Activated CD8-positive, alpha-beta T cell treated with anti-CD3 and anti-CD28 coated beads, Interleukin-2, amount 10 ng/mL, durations not matched to agents 7 days and 5 days (primary cell): ENCODE data around the gene CTSD. TPM values are rescaled to one million over a fixed set of nuclear protein-coding genes. Genes with fewer than 3 reads are reported as not detected.

Experiments used
- ATAC-seq: fragments of 150-1000 bp; cut with Tn5 transposase; one replicate; pipeline ENCODE4 v1.10.0; 2021; ENCODE audit warnings: moderate library complexity
- CTCF ChIA-PET: fragments of 350-600 bp; sonication (Branson Sonifier 250); formaldehyde crosslinking; loops from one replicate; lab custom pipeline; 2021; ENCODE audit warnings: antibody characterized with exemption; lab: Charles Lee
- POLR2A ChIA-PET: fragments of 350-600 bp; sonication (Branson Sonifier 250); formaldehyde crosslinking; loops from one replicate; lab custom pipeline; 2021; ENCODE audit warnings: antibody characterized with exemption; lab: Charles Lee
- DNase-seq: peaks from one replicate; pipeline ENCODE4 v3.0.0-alpha.2; 2020
- H3K27ac Mint-ChIP-seq: one replicate; pipeline ENCODE4 v1.8.0; 2021; ENCODE audit warnings: mild to moderate bottlenecking, mixed read lengths
- H3K27me3 Mint-ChIP-seq: one replicate; pipeline ENCODE4 v1.8.0; 2021; ENCODE audit warnings: low read depth, mixed read lengths
- H3K36me3 Mint-ChIP-seq: one replicate; pipeline ENCODE4 v1.8.0; 2021; ENCODE audit warnings: low read depth, mixed read lengths
- H3K4me1 Mint-ChIP-seq: one replicate; pipeline ENCODE4 v1.8.0; 2021; ENCODE audit warnings: low read depth, mixed read lengths
- H3K4me3 Mint-ChIP-seq: one replicate; pipeline ENCODE4 v1.8.0; 2021; ENCODE audit warnings: mild to moderate bottlenecking, mixed read lengths
- H3K9me3 Mint-ChIP-seq: one replicate; pipeline ENCODE4 v1.8.0; 2022; ENCODE audit warnings: mixed read lengths; ENCODE audit not compliant: insufficient read depth
- total RNA-seq, 2 experiments: library from RNA; stranded (reverse); gene quantifications; one replicate each; pipeline ENCODE4 v1.2.3, GENCODE V29; 2021

Gene CTSD
- total RNA-seq, 2 experiments from 2014 or later: 153 to 172 TPM

DNA sequence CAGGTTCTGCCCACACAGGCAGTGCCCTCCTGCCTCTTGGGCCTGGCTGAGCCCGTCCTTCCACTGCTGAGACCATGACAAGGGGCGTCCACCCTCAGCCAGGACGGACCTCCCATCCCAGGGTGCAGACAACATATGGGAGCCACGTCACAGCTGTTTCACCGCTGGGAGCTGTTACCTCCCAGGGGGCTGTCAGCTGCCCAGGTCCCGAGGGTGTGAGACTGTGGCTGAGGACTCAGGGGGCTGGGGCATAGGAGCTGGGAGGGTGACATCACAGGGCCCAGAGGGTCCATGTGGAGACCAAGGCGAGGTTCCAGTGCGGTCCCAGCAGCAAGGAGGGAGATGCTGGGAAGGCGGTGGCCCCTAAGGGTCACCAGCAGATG is 17.9 kb upstream of the CTSD start:
- Mint-ChIP-seq H3K36me3 (no peaks in the 10 kb centered on the region), H3K4me1 (peaks cover 10% of the 10 kb centered on the region), H3K9me3 (no peaks in the 10 kb centered on the region), H3K27me3 (peaks cover 5% of the 10 kb centered on the region), H3K27ac (no peak overlapping the region), H3K4me3 (no peak overlapping the region)
- ATAC-seq: no peak
- no peak for DNase-seq
- CTCF ChIA-PET: no interaction called here
- POLR2A ChIA-PET: no interaction called here

DNA sequence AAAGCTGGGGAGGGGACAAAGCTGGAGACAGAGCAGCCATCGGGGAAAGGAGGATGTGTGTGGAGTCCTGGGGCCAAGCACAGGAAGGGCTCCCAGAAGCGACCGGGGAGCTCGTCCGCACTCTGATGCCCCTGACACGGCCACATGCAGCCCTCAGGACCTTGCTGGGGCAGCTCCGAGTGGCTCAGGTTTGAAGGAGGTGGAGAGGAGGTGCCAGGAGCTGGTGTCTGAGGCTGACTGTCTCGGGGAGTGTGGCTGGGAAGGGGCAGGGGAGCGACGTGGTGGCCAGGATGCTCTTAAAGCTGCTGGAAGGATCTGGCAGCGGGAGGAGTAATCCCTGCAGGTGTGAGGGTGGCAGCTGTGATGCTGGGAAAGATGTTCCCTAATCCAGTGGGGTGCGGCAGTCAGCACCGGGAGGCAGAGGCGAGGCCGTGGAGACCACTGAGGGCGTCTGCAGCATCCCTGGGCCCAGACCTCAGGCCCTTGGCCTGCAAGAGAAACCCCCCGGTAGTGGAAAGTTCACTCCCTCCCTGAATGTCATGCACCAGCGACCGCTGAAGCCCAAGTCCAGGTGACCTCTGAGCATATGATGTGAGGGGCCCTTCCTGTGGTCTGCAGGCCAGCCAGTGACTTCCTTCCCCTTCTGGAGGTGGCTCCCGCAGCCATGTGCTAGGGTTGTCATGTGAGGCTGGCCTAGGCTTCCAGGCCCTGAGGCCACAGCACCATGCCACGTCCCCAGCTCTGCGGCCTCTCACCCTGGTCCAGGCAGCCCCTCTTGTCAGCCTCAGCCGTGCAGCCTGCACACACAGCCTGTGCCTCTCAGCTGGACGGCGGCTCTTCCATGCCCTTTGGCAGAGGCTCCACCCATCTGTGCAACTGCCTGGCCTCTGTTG is 17.2 kb upstream of the CTSD start:
- DNase-seq (no peak), ATAC-seq (no peak)
- Mint-ChIP-seq H3K27me3 (peaks cover 4% of the 10 kb centered on the region), H3K4me3 (no peak overlapping the region), H3K27ac (no peak overlapping the region), H3K36me3 (no peaks in the 10 kb centered on the region), H3K4me1 (peaks cover 10% of the 10 kb centered on the region), H3K9me3 (no peaks in the 10 kb centered on the region)
- CTCF ChIA-PET: no interaction called here
- POLR2A ChIA-PET: no interaction called here

DNA sequence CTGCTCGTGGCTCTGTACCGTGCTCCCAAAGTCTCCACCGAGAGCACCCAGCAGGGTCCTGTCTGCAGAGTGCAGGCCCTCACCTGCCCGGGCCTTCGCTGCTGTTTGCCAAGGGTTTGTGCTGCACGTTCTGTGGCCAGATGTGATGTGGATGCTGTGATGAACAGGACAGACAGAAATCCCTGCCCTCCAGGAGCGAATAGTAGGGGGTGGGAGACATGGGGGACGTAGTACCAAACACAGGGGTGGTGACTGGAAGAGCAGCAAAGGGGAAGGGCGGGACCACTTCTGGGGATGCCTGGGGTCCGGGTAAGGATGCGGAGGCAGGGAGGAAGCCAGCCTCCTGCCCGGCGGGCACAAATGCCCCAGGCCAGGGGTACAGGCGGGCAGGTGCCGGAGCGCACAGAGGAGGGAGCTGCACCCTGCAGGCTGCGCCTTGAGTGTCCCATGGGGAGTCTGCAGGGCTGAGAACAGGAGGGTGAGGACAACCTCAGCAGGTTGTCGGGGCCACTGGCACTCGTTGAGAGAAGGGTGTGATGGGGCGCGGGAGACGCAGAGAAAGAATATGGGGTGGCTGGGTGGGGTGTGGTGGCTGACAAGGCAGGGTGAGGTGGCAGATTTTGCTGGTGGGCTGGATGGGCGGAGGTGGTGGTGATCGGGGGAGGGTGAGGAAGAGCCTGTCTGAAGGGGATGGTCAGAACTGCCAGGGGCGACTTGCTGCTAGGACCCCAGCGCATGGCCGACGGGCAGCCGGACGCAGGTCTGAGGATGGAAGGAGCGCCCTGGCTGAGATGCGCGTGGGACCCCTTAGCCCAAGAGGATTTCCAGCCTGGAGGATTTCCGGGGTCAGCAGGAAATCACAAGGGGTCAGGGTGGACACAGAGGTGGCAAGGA is 16.3 kb upstream of the CTSD start:
- ChIA-PET CTCF (no interaction called here), POLR2A (no interaction called here)
- H3K36me3 Mint-ChIP-seq: no peaks in the 10 kb centered on the region
- peaks cover 10% of the 10 kb centered on the region for H3K4me1 Mint-ChIP-seq
- H3K9me3 Mint-ChIP-seq: no peaks in the 10 kb centered on the region
- DNase-seq (no peak), ATAC-seq (no peak)
- H3K4me3 Mint-ChIP-seq: no peak overlapping the region
- peaks cover 4% of the 10 kb centered on the region for H3K27me3 Mint-ChIP-seq
- H3K27ac Mint-ChIP-seq: no peak overlapping the region

- no peaks in the 10 kb centered on the region for H3K9me3 Mint-ChIP-seq
- H3K27me3 Mint-ChIP-seq: peaks cover 8% of the 10 kb centered on the region
- DNase-seq: no peak
- CTCF ChIA-PET: no interaction called here
- H3K4me3 Mint-ChIP-seq: no peak overlapping the region
- peaks cover 10% of the 10 kb centered on the region for H3K4me1 Mint-ChIP-seq
- no peak overlapping the region for H3K27ac Mint-ChIP-seq
- no peak for ATAC-seq
- POLR2A ChIA-PET: interaction anchor here (0.9 kb wide), 1 partner anchor 30 kb away, joined by 3 read pairs; no protein-coding TSS in a partner anchor
- H3K36me3 Mint-ChIP-seq: no peaks in the 10 kb centered on the region
These were observed 15.5 kb upstream of the CTSD start for GRCh38 chr11:1779034-1779805.

DNA sequence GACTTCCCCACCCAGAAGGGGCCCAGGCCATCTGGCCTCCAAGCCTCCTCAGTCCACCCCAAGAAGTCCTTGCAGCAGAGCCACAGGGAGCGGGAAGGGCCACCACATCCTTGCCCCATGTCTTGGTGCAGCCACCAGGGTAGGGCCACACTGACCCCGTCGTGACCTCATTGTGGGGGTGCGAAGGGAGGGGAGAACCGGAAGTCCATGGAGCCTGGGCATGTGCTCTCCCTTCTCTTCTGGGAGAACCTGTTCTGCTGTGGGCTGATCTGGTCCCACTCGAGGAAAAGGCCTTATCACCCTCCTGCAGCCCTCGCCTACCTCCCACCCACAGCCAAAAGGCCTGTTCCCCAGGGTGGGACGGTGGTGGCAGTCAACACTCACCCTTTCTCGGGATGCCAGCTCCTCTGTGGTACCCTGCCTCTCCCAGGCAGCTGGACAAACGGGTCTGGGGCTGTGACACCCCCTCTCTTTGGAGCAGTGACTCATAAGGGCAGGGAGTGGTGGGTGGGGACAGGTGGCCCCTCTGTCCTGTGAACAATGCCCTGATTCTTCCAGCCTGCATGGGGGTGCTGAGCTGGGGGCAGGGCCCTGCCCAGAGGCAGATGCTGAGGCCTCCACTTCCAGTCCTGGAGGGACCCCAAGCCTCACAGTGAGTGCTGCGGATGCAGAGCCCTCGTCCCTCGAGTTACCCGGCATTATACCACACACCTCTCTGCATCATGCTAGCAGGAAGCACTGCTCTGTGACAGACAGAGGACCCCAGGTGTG is 14.6 kb upstream of the CTSD start:
- DNase-seq (no peak), ATAC-seq (no peak)
- H3K9me3 Mint-ChIP-seq: no peaks in the 10 kb centered on the region
- H3K27ac Mint-ChIP-seq: no peak overlapping the region
- H3K4me1 Mint-ChIP-seq: peaks cover 13% of the 10 kb centered on the region
- H3K27me3 Mint-ChIP-seq: peaks cover 8% of the 10 kb centered on the region
- no peak overlapping the region for H3K4me3 Mint-ChIP-seq
- H3K36me3 Mint-ChIP-seq: no peaks in the 10 kb centered on the region
- POLR2A ChIA-PET: interaction anchor here (0.9 kb wide), 1 partner anchor 29 kb away, joined by 3 read pairs; no protein-coding TSS in a partner anchor
- CTCF ChIA-PET: interaction anchor here (1.2 kb wide), 1 partner anchor 54 kb away, joined by 3 read pairs; no protein-coding TSS in a partner anchor

DNA sequence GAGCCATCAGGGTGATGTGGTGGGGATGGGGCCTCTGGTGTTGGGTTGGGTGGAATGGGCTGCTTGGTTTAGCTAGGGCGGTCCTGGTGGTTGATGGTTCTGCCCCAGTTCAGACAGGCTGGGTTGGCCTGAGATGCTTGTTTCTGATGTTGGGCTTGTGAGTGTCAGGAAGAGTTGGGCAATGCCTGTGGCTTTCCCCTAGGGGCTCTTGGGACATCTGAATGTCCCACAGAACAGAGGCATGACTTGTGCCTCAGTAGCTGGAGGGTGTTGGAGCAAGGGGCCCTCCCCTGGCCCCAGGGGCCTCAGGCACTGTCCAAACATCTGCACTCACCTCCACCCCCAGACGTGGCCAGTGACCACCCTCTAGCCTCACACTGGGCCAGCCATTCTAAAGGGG is 14.0 kb upstream of the CTSD start:
- Mint-ChIP-seq H3K27ac (no peak overlapping the region), H3K36me3 (no peaks in the 10 kb centered on the region), H3K4me1 (peaks cover 16% of the 10 kb centered on the region), H3K4me3 (no peak overlapping the region), H3K9me3 (no peaks in the 10 kb centered on the region), H3K27me3 (peaks cover 8% of the 10 kb centered on the region)
- POLR2A ChIA-PET: no interaction called here
- ATAC-seq: no peak
- CTCF ChIA-PET: interaction anchor here (1.2 kb wide), 1 partner anchor 55 kb away, joined by 3 read pairs; no protein-coding TSS in a partner anchor
- no peak for DNase-seq

DNA sequence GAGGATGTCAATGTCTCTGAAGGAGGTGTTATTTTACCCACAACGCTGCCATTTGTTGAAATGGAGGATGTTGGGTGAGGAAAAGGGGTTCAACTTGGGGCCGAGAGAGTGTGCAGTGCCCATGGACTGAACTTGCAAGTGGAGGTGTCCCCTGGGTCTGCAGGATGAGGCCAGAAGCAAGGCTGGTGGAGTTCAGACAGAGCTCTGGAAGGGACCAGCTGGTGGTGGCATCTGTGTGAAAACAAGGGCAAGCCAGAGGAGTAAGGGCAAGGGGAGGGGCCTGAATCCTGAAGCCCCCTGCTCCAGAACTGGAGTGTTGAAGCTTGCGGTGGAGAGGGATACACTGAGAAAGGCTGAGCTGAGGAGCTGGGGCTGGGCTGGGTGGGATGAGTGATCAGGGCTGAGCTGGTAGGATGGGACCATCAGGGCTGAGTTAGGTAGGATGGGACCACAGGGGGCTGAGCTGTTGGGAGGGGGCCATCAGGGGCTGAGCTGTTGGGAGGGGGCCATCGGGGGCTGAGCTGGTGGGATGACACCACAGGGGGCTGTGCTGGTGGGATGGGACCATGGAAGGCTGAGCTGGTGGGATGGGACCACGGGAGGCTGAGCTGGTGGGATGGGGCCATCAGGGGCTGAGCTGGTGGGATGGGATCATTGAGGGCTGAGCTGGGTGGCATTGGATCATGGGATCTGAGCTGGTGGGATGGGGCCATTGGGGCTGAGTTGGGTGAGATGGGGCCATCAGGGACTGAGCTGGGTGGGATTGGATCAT is 13.4 kb upstream of the CTSD start:
- ATAC-seq (no peak), DNase-seq (no peak)
- Mint-ChIP-seq H3K9me3 (no peaks in the 10 kb centered on the region), H3K4me3 (no peak overlapping the region), H3K27me3 (peaks cover 10% of the 10 kb centered on the region), H3K36me3 (no peaks in the 10 kb centered on the region), H3K4me1 (peaks cover 21% of the 10 kb centered on the region), H3K27ac (no peak overlapping the region)
- CTCF ChIA-PET: interaction anchor here (1.0 to 1.2 kb wide), 2 partner anchors 56 to 83 kb away, joined by 3 to 4 read pairs; no protein-coding TSS in a partner anchor
- POLR2A ChIA-PET: no interaction called here

- CTCF ChIA-PET: interaction anchor here (1.0 kb wide), 1 partner anchor 82 kb away, joined by 4 read pairs; no protein-coding TSS in a partner anchor
- POLR2A ChIA-PET: no interaction called here
- H3K27me3 Mint-ChIP-seq: peaks cover 12% of the 10 kb centered on the region
- no peak overlapping the region for H3K4me3 Mint-ChIP-seq
- peaks cover 28% of the 10 kb centered on the region for H3K4me1 Mint-ChIP-seq
- ATAC-seq: no peak
- H3K36me3 Mint-ChIP-seq: no peaks in the 10 kb centered on the region
- H3K27ac Mint-ChIP-seq: no peak overlapping the region
- DNase-seq: no peak
- no peaks in the 10 kb centered on the region for H3K9me3 Mint-ChIP-seq
These were observed 12.7 kb upstream of the CTSD start for GRCh38 chr11:1776331-1776851.

- no peak overlapping the region for H3K4me3 Mint-ChIP-seq
- H3K36me3 Mint-ChIP-seq: no peaks in the 10 kb centered on the region
- no peak for ATAC-seq
- no peaks in the 10 kb centered on the region for H3K9me3 Mint-ChIP-seq
- H3K4me1 Mint-ChIP-seq: peaks cover 29% of the 10 kb centered on the region
- ChIA-PET POLR2A (no interaction called here), CTCF (no interaction called here)
- DNase-seq: no peak
- H3K27me3 Mint-ChIP-seq: peaks cover 13% of the 10 kb centered on the region
- no peak overlapping the region for H3K27ac Mint-ChIP-seq
These were observed 11.2 kb upstream of the CTSD start for GRCh38 chr11:1774886-1775285.

DNA sequence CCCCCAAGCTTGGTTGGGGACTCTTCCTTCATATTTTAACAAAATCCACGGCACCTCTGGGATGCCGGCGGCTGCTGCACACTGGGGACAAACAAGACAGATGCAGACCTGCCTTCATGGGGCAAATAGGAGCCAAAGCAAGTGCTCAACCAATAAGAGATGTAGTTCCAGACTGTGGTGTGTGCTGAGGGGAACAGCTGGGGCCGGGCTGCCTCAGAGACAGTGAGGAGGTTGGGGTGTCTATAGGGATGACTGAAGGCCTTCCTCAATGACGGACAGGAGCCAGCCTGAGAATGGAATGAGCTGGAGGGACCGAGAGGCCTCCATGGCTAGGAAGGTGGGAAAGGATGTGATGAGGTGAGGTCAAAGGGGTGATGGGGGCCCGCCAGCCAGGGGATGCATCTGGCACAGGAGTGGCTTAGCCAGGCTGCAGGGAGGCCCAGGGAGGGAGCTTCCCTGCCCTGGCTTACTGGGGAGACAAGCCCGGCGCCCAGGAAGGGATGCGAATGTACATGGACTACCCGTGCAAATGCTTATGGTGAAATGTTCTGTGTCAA is 10.3 kb upstream of the CTSD start:
- H3K36me3 Mint-ChIP-seq: no peaks in the 10 kb centered on the region
- DNase-seq (no peak), ATAC-seq (no peak)
- peaks cover 18% of the 10 kb centered on the region for H3K27me3 Mint-ChIP-seq
- peaks cover 33% of the 10 kb centered on the region for H3K4me1 Mint-ChIP-seq
- H3K4me3 Mint-ChIP-seq: no peak overlapping the region
- H3K9me3 Mint-ChIP-seq: no peaks in the 10 kb centered on the region
- H3K27ac Mint-ChIP-seq: peak overlapping the region; percentile 27
- ChIA-PET POLR2A (interaction anchor here (1.5 to 1.7 kb wide), 2 partner anchors 10 to 16 kb away, joined by 4 to 6 read pairs; partner anchors contain the start of gene CTSD), CTCF (interaction anchor here (2.5 to 2.9 kb wide), 2 partner anchors 59 to 80 kb away, joined by 7 to 20 read pairs; no protein-coding TSS in a partner anchor)
